AG10803 (cell line): Measurements from ENCODE around the gene JARID2.
"Not testable (repeated sequence)": the region's sequence is repeated elsewhere in the genome, so short reads cannot be mapped to it uniquely, and the experiment has no call there.

Experiments used
- DNase-seq: peaks from one replicate; pipeline ENCODE4 v3.0.0; 2010; ENCODE audit warnings: low read depth
- H3K4me3 ChIP-seq: 2 replicates; pipeline ENCODE4 v1.5.1; 2011; ENCODE audit warnings: mild to moderate bottlenecking, low read length, control low read depth
- TF ChIP-seq, protein P1 (sequence below): conservative IDR thresholded peaks from 2 replicates; pipeline ENCODE4 v1.5.1; 2011; ENCODE audit warnings: mild to moderate bottlenecking, low read length, control low read depth, inconsistent platforms

Gene JARID2

DNA sequence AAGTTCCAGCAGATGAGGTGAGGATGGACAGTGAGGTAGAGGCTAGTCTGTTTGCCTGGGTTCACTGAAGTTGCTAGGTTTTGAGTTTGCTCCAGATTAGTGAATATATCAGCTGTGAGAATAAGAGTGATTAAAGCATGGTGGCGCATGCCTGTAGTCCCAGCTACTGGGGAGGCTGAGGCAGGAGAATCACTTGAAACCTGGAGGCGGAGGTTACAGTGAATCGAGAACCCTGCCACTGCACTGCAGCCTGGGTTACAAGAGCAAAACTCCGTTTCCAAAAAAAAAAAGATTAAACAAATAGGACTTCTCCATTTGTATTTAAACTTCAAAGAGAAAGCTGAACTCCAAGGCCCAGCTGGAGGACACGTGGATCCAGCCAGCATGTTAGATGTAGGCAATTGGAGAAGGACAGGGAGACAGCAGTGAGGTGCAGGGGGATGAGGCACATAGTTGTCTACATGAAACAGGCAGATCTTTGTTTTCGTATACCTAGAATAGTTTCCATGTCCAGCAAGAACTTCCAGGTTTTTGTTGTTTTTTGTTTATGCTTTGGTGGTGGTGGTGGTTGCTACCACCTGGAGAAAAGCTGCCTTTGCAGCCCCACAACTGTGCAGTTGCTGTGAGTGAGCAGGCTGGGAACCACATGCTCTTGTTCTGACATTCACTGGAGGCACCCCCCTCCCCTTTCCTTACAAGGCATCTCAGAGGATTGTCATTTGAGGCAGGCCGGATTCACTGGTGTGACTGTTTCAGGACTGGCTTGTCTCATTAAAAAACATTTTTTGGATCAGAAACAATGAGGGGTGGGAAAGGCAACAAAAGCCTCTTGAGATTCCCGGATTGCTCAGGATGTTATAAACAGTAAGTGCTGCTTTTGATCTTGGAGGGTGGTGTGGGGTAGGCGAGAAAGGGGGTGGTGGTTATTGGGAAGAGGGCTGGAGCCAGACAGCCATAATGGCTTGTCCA is 72.3 kb downstream of the JARID2 start:
- TF ChIP-seq, protein P1, sequence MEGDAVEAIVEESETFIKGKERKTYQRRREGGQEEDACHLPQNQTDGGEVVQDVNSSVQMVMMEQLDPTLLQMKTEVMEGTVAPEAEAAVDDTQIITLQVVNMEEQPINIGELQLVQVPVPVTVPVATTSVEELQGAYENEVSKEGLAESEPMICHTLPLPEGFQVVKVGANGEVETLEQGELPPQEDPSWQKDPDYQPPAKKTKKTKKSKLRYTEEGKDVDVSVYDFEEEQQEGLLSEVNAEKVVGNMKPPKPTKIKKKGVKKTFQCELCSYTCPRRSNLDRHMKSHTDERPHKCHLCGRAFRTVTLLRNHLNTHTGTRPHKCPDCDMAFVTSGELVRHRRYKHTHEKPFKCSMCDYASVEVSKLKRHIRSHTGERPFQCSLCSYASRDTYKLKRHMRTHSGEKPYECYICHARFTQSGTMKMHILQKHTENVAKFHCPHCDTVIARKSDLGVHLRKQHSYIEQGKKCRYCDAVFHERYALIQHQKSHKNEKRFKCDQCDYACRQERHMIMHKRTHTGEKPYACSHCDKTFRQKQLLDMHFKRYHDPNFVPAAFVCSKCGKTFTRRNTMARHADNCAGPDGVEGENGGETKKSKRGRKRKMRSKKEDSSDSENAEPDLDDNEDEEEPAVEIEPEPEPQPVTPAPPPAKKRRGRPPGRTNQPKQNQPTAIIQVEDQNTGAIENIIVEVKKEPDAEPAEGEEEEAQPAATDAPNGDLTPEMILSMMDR = no peak
- H3K4me3 ChIP-seq = no peak overlapping the region
- DNase-seq = no peak

- TF ChIP-seq, protein P1 = no peak
- no peak for DNase-seq
- H3K4me3 ChIP-seq = no peak overlapping the region
Observed at GRCh38 chr6:15319677-15320076, 73.8 kb downstream of the JARID2 start.

GRCh38 chr6:15320693-15321092 is 74.8 kb downstream of the JARID2 start:
- no peak for DNase-seq
- H3K4me3 ChIP-seq = no peak overlapping the region
- TF ChIP-seq, protein P1 = no peak

- TF ChIP-seq, protein P1 = no peak
- no peak for DNase-seq
- H3K4me3 ChIP-seq = no peak overlapping the region
Observed at GRCh38 chr6:15322184-15322583, 76.3 kb downstream of the JARID2 start.

DNA sequence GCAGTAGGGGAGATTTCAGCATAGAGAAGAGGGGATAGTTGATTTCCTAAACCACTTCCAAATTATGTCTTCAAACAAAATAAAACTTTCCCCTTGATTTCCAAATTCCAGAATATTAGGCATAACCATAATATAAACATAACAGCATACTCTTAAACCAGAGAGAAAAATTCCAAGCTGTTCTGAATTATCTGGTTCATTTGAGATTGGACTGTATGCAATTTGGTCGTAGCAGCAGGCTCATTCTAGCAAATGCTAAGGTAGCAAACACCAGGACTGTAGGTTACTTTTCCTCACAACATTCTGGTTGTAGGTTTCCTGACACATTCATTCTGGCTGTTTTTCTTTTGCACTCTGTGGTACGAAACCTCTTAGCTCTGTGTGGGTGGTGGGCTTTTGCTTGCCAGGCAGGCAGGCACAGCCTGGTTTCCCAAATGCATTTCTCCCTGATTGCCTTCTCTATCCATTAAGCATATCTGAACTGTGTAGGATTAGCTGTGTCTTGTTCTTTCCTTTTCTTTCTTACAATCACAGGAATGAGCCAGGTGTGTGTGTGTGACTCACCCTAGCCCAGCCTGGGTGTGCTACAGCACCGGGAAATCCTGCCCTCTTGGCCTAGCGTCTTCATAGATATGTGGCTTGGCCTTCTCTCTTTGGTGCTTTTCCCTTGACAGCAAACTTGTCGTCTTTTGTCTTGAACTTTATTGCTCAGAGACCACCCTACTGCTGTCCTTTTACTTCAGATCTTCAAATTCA is 77.1 kb downstream of the JARID2 start:
- peak; percentile 64 for DNase-seq
- H3K4me3 ChIP-seq = no peak overlapping the region
- TF ChIP-seq, protein P1 = no peak

DNA sequence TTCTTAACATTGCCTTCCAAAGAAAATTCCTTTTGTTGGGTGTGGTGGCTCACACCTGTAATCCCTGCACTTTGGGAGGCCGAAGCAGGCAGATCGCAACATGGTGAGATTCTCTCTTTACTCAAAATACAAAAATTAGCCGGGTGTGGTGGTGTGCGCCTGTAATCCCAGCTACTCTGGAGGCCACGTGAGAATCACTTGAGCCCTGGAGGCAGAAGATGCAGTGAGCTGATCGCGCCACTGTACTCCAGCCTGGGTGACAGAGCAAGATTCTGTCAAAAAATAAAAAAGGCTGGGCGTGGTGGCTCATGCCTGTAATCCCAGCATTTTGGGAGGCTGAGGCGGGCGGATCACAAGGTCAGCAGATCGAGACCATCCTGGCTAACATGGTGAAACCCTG is 77.7 kb downstream of the JARID2 start:
- not testable (repeated sequence) for DNase-seq, H3K4me3 ChIP-seq

DNA sequence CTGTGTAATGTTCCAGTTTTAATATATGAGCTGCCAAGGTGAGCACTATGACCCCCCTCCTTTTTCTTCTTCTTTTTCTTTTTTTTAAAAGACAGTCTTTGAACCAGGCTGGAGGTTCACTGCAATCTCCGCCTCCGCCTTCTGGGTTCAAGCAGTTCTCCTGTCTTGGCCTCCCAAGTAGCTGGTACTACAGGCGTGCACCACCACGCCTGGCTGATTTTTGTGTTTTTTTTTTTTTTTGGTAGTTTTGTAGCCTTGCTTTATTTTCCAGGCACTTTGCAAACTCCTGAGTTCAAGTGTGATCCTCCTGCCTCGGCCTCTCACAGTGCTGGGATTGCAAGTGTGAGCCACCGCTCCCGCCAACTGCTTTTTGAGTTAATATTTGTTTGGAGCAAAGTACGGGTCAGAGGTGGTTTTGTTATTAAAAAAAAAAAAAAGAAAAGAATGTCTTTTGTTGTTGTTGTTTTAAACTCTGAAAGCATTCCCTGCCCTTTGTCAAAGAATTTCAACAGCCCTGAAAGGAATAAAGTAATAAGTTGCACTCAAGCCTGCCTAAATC is 78.6 kb downstream of the JARID2 start:
- no peak for DNase-seq
- TF ChIP-seq, protein P1 = no peak

More for the DNA sequence above, 78.6 kb downstream of the JARID2 start:
- no peak overlapping the region for H3K4me3 ChIP-seq
